A549 treated with CpdA at 1 μM for 4 hours (cell line): ENCODE data around the gene JCAD. TPM values are rescaled to one million over a fixed set of nuclear protein-coding genes. Genes with fewer than 3 reads are reported as not detected.

Source experiments
- total RNA-seq: library from RNA; stranded (reverse); fragments of 200-300 nt; extraction: Qiagen RNA extraction; gene quantifications from 5 replicates; pipeline ENCODE4 v1.2.3, GENCODE V29; 2022; ENCODE audit warnings: low read depth

Gene JCAD, protein sequence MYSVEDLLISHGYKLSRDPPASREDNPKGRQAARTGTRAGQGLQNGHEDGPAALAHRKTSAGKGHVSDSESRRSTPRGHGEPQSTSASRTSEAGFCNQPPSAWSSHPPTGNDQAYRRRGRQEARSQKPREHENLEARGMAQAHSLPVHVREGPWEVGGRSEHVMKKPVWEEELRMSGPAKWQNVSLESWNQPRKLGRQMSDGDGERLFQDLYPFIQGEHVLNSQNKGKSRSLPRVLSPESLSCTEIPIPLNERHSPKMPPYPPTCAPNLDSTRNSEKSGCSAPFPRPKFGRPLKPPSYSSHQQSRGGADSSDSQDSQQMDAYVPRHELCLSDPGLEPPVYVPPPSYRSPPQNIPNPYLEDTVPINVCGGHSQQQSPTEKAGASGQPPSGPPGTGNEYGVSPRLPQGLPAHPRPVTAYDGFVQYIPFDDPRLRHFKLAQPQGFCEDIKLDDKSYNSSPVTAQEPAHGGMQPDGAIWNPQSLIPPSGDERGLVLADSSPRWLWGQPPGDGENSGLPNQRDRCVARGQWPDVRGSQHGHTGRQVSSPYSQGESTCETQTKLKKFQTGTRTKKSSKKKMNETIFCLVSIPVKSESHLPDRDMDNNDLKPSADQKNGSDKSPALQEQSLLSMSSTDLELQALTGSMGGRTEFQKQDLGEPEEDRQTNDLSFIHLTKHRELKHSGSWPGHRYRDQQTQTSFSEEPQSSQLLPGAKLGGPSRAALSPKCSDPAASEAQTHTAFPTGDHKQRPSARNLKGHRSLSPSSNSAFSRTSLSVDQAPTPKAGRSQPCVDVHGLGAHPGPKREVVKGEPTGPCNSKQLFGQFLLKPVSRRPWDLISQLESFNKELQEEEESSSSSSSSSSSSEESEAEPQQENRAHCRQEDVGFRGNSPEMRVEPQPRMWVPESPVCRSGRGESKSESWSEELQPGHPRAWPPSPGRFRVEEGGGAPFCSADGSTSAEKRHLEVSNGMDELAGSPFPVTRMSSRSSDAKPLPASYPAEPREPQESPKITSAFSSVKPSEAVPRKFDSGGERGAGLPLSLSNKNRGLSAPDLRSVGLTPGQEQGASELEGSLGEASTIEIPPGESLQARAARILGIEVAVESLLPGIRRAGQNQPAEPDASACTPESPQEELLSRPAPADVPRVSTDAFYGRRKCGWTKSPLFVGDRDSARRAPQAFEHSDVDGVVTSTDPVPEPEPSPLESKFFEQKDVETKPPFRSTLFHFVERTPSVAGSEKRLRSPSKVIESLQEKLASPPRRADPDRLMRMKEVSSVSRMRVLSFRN (N-terminal part only)
- 7.0 to 8.1 TPM (median 7.7 TPM) in 5 replicates for total RNA-seq

DNA sequence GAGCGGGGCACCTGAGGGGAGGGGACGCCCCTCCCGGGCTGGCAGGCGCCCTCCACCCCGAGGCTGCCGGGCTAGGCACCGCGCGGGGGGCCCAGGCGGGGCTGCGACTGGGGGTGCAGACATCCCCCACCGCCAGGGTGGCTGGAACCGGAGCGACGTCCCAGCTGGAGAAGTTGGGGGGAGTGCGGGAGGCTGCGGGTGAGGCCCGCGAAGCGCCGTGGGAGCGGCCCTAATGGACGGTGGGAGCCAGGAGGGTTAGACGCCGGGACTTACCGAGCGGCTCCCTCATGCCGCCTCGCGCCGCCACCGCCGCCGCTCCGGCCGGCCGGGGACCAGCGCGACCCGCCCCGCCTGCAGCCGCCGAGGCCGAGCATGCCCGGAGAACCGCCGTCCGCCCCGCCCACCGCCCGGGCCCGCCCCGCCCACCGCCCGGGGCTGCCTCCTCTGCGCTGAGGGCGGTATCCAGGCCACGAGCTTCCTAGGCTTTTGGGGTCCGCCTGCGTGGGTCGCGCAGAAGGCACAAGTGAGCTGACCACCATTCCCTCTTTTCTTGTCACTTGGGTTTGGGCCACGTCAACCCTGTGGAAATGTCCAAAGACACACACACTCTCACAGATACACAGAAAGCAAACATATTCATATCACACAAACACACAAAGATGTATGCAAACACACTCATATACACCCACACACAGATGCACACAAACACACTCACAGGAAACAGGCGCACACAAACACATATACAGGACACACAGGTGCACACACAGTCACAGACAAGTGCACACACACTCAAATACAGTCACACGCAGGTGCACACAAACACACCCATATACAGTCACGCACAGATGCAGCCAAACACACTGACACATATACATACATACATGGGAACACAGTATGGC, at the start of gene JCAD:
JCAD (minus strand) TSS at position 378 of the 899 bp plus-strand sequence. CDS start 11,774 bp downstream, outside the sequence.

